Measurements from ENCODE around the gene SART3. TPM values are rescaled to one million over a fixed set of nuclear protein-coding genes. Genes with fewer than 3 reads are reported as not detected.

SART3 gene
- total RNA-seq, 1 experiment from 2014 or later: 57.4 TPM

- DNase-seq (ENCODE audit: low read depth): no peak
These were observed 37.6 kb downstream of the SART3 start for GRCh38 chr12:108523365-108523764.

GRCh38 chr12:108519558-108519957 is 41.4 kb downstream of the SART3 start:
- DNase-seq (ENCODE audit: low read depth): no peak

GRCh38 chr12:108518716-108519496 is 42.1 kb downstream of the SART3 start:
- DNase-seq (ENCODE audit: low read depth): no peak

- DNase-seq (ENCODE audit: low read depth): no peak
These were observed 42.8 kb downstream of the SART3 start for GRCh38 chr12:108518101-108518715.

- no peak for DNase-seq (ENCODE audit: low read depth)
These were observed 43.5 kb downstream of the SART3 start for GRCh38 chr12:108517288-108518100.

- DNase-seq (ENCODE audit: low read depth): peak; percentile 16
These were observed 44.3 kb downstream of the SART3 start for GRCh38 chr12:108516511-108517275.

- DNase-seq (ENCODE audit: low read depth): no peak
These were observed 45.1 kb downstream of the SART3 start for GRCh38 chr12:108515916-108516315.

GRCh38 chr12:108514973-108515814 is 45.8 kb downstream of the SART3 start, which contains the start of gene FICD:
Gene FICD (plus strand): TSS chr12:108515277. CDS start chr12:108516973, 1,696 bp downstream.
- peak; percentile 98 for DNase-seq (ENCODE audit: low read depth)

GRCh38 chr12:108514468-108514972 is 46.5 kb downstream of the SART3 start:
- DNase-seq (ENCODE audit: low read depth): no peak

- DNase-seq (ENCODE audit: low read depth): peak; percentile 71
These were observed 49.1 kb downstream of the SART3 start for GRCh38 chr12:108511633-108512540.

- no peak for DNase-seq (ENCODE audit: low read depth)
These were observed 50.1 kb downstream of the SART3 start for GRCh38 chr12:108510836-108511235.

GRCh38 chr12:108509806-108510205 is 51.2 kb downstream of the SART3 start:
- no peak for DNase-seq (ENCODE audit: low read depth)

- peak; percentile 17 for DNase-seq (ENCODE audit: low read depth)
These were observed 52.9 kb downstream of the SART3 start for GRCh38 chr12:108507971-108508642.

- no peak for DNase-seq (ENCODE audit: low read depth)
These were observed 55.8 kb downstream of the SART3 start for GRCh38 chr12:108505129-108505528.

GRCh38 chr12:108502922-108503321 is 58.1 kb downstream of the SART3 start:
- no peak for DNase-seq (ENCODE audit: low read depth)

GRCh38 chr12:108498136-108498535 is 62.8 kb downstream of the SART3 start:
- DNase-seq (ENCODE audit: low read depth): no peak

- DNase-seq (ENCODE audit: low read depth): no peak
These were observed 65.0 kb downstream of the SART3 start for GRCh38 chr12:108495823-108496579.

GRCh38 chr12:108495054-108495453 is 65.9 kb downstream of the SART3 start:
- DNase-seq (ENCODE audit: low read depth): peak; percentile 54
